GM19438 (cell line): ENCODE measurements around the gene RAB8B.

Experiments used
- ATAC-seq: cut with Tn5 transposase; IDR thresholded peaks from one replicate; pipeline ENCODE4 v1.9.1; 2021; ENCODE audit warnings: low read depth; ENCODE audit not compliant: unreplicated experiment

Gene RAB8B

GRCh38 chr15:63188926-63189871, at the start of gene RAB8B:
TSS of gene RAB8B (plus strand) at chr15:63189606. CDS start at chr15:63189625, 19 bp downstream.
- ATAC-seq: peak; percentile 80

GRCh38 chr15:63140936-63141335, 48.5 kb upstream of the RAB8B start:
- ATAC-seq: no peak

- ATAC-seq: no peak
These were observed 44.0 kb upstream of the RAB8B start for GRCh38 chr15:63145426-63145825.

DNA sequence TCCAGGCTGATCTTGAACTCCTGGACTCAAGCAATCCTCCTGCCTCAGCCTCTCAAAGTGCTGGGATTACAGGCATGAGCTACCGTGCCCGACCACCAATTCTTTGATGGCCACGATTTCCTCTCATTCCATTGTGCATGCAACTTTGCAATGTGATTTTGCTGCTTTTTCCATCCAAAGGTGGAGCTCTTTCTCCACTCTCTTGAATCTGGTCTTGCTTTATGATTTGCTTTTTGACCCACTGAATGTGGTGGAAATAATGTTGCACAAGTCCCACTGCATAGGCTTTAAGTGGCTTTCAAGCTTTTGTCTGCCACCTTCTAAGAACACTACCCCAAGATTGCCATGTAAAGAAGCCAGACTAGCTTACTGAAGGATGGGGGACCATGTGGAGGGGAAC, 42.7 kb upstream of the RAB8B start:
- no peak for ATAC-seq

DNA sequence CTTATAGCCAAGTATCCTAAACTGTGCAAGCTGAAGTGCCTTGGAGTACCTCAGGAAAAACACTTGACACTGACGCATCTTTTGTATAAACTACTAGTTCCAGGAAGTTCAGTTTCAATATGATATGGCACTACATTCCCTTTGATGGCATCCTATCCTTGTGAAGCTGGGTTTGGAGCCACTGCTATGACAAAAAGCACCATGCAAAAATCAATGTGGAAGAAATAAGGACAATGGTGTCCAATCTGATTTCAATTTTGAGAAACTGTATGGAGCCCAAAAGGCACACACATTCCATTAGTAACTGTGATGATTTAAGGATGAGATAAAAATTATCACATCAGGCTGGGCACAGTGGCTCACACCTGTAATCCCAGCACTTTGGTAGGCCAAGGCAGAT, 37.7 kb upstream of the RAB8B start:
- no peak for ATAC-seq

GRCh38 chr15:63155486-63155885, 33.9 kb upstream of the RAB8B start:
- no peak for ATAC-seq

GRCh38 chr15:63156086-63156710, 33.2 kb upstream of the RAB8B start:
- ATAC-seq: no peak

GRCh38 chr15:63156755-63157117, 32.7 kb upstream of the RAB8B start:
- no peak for ATAC-seq

DNA sequence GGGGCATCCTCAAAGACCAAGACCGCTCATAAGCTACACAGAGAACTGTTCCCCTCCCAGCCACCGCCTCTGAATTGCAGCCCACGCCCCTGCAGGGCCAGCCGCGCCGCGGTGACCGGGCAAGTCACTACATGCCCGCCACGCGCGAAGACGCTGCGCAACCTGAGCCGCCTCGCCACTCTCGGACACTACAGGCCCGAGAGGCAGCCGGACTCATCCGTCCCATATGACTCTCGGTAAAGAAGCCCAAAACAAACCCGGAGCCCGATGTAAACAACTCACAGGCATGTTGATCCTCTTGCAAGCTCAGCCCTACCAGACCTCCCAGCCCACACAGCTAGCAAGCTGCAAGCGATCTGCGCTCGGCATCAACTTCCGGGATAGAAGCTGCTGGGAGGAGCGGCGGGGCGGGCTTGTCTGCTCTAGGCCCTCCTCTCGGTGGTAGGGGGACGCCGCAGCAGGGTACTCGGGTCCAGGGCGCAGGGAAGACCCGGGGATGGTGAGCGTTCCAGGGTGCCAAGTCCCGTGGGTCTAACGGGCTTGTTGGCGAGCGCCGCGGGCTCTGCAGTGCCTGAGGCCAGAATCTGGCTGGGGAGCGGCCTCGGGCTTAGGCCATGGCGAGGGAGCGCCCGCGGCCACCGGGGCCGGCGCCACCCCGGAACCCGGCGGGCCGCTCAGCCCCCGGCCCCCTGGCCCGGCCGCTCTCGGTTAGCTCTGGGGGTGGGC, 32.1 kb upstream of the RAB8B start, which contains the start of gene RPS27L:
RPS27L (minus strand) TSS at position 360 of the 726 bp plus-strand sequence; CDS start at position 288, 72 bp downstream.
- peak; percentile 89 for ATAC-seq

GRCh38 chr15:63157891-63158431, 31.4 kb upstream of the RAB8B start:
- ATAC-seq: peak; percentile 25

- ATAC-seq: no peak
These were observed 28.8 kb upstream of the RAB8B start for GRCh38 chr15:63160638-63161037.

DNA sequence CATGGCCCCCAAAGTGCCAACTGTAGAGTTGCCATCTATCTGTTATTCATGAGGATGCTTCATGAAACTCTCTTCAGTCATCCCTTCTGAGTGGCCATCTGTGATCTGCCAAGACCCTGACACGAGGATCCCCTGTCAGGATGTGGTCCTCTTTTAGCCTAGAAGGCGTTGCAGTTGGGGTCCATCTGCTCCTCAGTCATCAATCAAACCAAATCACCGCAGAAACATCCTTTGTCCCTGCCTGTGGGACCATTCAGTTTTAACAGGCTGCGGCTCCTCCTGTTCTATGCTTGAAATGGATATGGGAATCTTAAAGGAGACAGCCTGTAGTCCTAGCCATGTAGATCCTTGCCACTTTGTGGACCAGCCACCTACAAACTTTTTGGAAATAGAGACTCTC, 26.2 kb upstream of the RAB8B start:
- ATAC-seq: no peak

- no peak for ATAC-seq
These were observed 24.1 kb upstream of the RAB8B start for GRCh38 chr15:63165166-63165859.

DNA sequence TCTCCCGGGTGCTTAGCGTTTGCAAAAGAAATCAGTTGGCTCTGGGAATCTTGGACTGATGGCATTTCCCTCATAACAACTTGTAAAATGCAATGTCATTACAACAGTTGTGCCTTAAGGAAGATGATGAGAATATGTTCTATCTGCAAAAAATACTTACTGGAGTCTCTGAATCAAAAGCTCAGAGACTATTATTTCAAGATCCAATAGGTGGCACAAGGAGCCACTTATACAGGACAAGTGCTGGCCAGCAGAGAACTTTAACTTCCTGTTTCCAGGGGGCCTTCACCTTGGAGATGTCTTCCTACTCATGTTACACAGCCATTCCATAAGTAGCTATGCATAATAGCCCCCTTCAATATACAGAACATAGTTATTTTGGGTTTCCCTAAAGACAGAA, 23.2 kb upstream of the RAB8B start:
- no peak for ATAC-seq

- no peak for ATAC-seq
These were observed 19.6 kb upstream of the RAB8B start for GRCh38 chr15:63169788-63170187.

DNA sequence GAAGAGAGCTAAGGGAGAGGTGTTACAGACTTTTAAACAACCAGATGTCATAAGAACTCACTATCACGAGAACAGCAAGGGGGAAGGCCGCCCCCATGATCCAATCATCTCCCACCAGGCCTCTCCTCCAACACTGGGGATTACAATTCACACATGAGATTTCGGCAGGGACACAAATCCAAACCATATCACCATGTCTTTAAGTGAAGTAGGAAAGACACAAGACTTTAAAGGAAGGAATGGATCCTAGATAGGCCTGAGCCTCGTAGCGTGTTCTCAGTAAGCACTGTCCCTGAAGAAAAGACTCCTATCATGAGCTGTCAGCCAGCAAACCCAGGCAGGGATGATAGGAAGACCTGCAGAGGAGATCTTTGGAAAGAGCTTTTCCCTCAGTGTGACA, 17.0 kb upstream of the RAB8B start:
- ATAC-seq: no peak

DNA sequence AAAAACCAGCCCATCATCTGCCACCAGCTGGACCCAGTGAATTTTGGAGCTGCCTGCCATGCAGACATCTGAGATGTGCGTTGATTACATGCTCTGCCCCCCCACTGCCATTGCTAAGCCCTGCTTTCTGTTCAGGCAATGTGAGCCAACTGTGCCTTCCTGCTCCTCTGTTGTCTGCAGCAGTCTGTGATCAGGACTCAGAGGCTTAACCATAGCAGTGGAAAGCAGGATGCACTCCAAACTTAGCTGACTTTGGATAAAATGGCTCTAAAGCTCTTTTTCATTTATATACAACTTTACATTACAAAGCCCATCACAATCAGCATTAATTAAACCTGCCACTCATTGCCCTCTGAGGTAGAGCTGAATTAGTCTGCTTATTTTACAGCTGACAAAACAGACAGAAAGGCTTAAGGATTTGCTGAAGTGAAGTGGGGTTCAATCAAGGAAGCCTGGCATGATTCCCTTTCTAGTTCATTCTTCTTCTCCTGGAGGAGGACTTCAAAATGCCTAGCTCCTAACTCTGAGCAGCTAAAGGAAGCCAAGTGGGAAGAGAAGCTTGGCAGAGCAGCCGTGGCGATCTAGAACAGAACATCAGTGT, 16.5 kb upstream of the RAB8B start:
- no peak for ATAC-seq

DNA sequence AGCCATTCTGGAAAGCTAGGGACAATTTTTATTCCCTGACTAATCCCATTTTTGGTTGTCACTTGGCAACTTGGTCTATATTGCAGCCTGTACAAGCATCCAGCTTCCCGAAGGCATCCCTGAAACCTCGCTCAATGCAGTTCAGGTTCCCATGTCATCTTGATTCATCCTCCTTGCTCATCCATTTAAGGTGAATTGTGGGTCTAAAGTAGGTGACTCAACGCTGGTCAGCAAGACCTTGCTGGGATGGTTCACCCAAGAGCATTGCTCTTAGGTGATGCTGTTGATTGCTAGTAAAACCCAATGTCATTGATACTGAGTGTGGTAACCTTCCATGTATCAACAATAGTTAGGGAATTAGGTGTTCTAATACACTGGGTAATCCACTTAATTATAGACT, 13.1 kb upstream of the RAB8B start:
- no peak for ATAC-seq

DNA sequence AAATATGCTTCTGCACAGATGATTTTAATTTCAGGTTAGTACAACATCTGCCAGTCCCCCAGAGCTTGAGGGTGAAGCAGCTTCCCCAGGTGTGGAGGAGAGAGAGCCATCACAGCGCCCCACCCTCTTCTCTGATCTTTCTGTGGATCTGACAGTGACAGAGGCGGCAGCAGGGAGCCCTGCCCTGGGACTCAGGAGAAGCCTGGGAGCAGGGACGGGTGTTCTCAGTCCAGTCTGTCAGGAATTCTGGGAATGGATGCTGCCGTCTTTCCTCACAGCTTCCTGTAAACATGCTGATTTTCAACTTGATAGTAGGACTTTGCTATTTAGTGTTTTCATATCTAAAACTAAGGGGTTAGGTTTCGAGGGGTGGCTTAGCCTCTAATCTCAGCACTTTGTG, 11.4 kb upstream of the RAB8B start:
- no peak for ATAC-seq

GRCh38 chr15:63180746-63181145, 8.7 kb upstream of the RAB8B start:
- ATAC-seq: no peak
